ENCODE results near the gene TMEM181.

GRCh38 chr6:158529629-158530028, 30.3 kb upstream of the TMEM181 start:
- TF ChIP-seq, protein P1, sequence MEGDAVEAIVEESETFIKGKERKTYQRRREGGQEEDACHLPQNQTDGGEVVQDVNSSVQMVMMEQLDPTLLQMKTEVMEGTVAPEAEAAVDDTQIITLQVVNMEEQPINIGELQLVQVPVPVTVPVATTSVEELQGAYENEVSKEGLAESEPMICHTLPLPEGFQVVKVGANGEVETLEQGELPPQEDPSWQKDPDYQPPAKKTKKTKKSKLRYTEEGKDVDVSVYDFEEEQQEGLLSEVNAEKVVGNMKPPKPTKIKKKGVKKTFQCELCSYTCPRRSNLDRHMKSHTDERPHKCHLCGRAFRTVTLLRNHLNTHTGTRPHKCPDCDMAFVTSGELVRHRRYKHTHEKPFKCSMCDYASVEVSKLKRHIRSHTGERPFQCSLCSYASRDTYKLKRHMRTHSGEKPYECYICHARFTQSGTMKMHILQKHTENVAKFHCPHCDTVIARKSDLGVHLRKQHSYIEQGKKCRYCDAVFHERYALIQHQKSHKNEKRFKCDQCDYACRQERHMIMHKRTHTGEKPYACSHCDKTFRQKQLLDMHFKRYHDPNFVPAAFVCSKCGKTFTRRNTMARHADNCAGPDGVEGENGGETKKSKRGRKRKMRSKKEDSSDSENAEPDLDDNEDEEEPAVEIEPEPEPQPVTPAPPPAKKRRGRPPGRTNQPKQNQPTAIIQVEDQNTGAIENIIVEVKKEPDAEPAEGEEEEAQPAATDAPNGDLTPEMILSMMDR (conservative IDR thresholded peaks at IDR 0.05), result no peak
- no peak for TF ChIP-seq EZH2 (IDR thresholded peaks at IDR 0.05; ENCODE audit: low read depth)

Data from PC-9 (cell line).